K562 (cell line): Measurements from ENCODE around the gene A1BG. TPM values are rescaled to one million over a fixed set of nuclear protein-coding genes. Genes with fewer than 3 reads are reported as not detected.

ENCODE experiments used
- CAMTA2 ChIP-seq: fragments of 250-450 bp; sonication (Bioruptor Pico); conservative IDR thresholded peaks from 2 replicates; pipeline ENCODE4 v1.5.1; 2022
- CSDE1 ChIP-seq, 2 experiments: fragments of 450-650 bp; IDR thresholded peaks; 2 replicates each; pipeline ENCODE4 v1.6.1; 2016; ENCODE audit warnings: mild to moderate bottlenecking in 1 of 2
- E2F3 ChIP-seq: fragments of 250-450 bp; sonication (Bioruptor Pico); IDR thresholded peaks from 2 replicates; pipeline ENCODE4 v1.4.0; 2020; ENCODE audit warnings: mild to moderate bottlenecking
- ETV1 ChIP-seq: fragments of 450-650 bp; conservative IDR thresholded peaks from 2 replicates; pipeline ENCODE4 v1.6.1; 2016; ENCODE audit warnings: missing genetic modification characterization, control low read depth, low read depth, missing compliant biosample characterization
- HMG20A ChIP-seq: fragments of 450-650 bp; formaldehyde crosslinking; conservative IDR thresholded peaks from 2 replicates; pipeline ENCODE4 v1.4.0; 2020; ENCODE audit warnings: mild to moderate bottlenecking, mixed read lengths
- HNRNPL ChIP-seq: fragments of 200-400 bp; formaldehyde crosslinking; IDR thresholded peaks from 2 replicates; pipeline ENCODE4 v1.6.1; 2017; ENCODE audit warnings: low read depth, mild to moderate bottlenecking, low read length
- KAT7 ChIP-seq: sonication (generic); formaldehyde crosslinking; IDR thresholded peaks from 2 replicates; pipeline ENCODE4 v1.8.0; 2022; ENCODE audit warnings: missing genetic modification reagents, mild to moderate bottlenecking, borderline replicate concordance
- KDM4B ChIP-seq, 2 experiments: fragments of 450-650 bp in 1 of 2; sonication (generic) in 1 of 2; IDR thresholded peaks; 2 replicates each; pipeline ENCODE4 v1.6.1; 2016 to 2017; ENCODE audit warnings: borderline replicate concordance in 2 of 2, antibody characterized with exemption in 1 of 2, low read depth in 1 of 2, mild to moderate bottlenecking in 1 of 2
- KDM5B ChIP-seq: fragments of 200-600 bp; sonication (generic); IDR thresholded peaks from 2 replicates; pipeline ENCODE4 v1.6.1; 2012; ENCODE audit warnings: low read depth, mild to moderate bottlenecking, moderate library complexity, low read length, control low read depth, inconsistent platforms; ENCODE audit not compliant: insufficient replicate concordance
- MEF2A ChIP-seq: IDR thresholded peaks from 2 replicates; pipeline ENCODE4 v1.6.1; 2011; ENCODE audit warnings: low read depth, mild to moderate bottlenecking, low read length, moderate library complexity; ENCODE audit not compliant: control insufficient read depth
- MITF ChIP-seq: IDR thresholded peaks from 2 replicates; pipeline ENCODE4 v1.6.1; 2014; ENCODE audit warnings: antibody characterized with exemption
- NONO ChIP-seq, 2 experiments: fragments of 200-400 bp in 1 of 2; fragments of 450-650 bp in 1 of 2; formaldehyde crosslinking in 1 of 2; IDR thresholded peaks; 2 replicates each; pipeline ENCODE4 v1.6.1; 2017; ENCODE audit warnings: low read depth in 2 of 2, mild to moderate bottlenecking in 2 of 2, moderate library complexity in 2 of 2, low read length in 1 of 2
- PHF8 ChIP-seq: fragments of 200-600 bp; sonication (generic); IDR thresholded peaks from 2 replicates; pipeline ENCODE4 v1.6.1; 2012; ENCODE audit warnings: mixed run types, mild to moderate bottlenecking, inconsistent platforms, low read length, moderate library complexity, borderline replicate concordance
- RBFOX2 ChIP-seq: fragments of 200-400 bp; formaldehyde crosslinking; IDR thresholded peaks from 2 replicates; pipeline ENCODE4 v1.6.1; 2017; ENCODE audit warnings: low read depth, mild to moderate bottlenecking, low read length, moderate library complexity
- RBM34 ChIP-seq: fragments of 200-400 bp; formaldehyde crosslinking; IDR thresholded peaks from 2 replicates; pipeline ENCODE4 v1.6.1; 2018; ENCODE audit warnings: low read length, borderline replicate concordance; ENCODE audit not compliant: insufficient read depth
- SAFB2 ChIP-seq: fragments of 200-400 bp; formaldehyde crosslinking; IDR thresholded peaks from 2 replicates; pipeline ENCODE4 v1.6.1; 2018; ENCODE audit warnings: borderline replicate concordance, low read length, low read depth, moderate library complexity; ENCODE audit not compliant: severe bottlenecking
- SLC30A9 ChIP-seq: fragments of 250-450 bp; sonication (Bioruptor Pico); IDR thresholded peaks from 2 replicates; pipeline ENCODE4 v1.8.0; 2022; ENCODE audit warnings: mild to moderate bottlenecking, moderate library complexity
- SNIP1 ChIP-seq: fragments of 450-650 bp; IDR thresholded peaks from 2 replicates; pipeline ENCODE4 v1.7.1; 2017; ENCODE audit warnings: low read depth, mild to moderate bottlenecking
- SOX6 ChIP-seq: fragments of 450-650 bp; IDR thresholded peaks from 2 replicates; pipeline ENCODE4 v1.6.1; 2014; ENCODE audit warnings: mild to moderate bottlenecking
- TAF1 ChIP-seq: IDR thresholded peaks from 2 replicates; pipeline ENCODE4 v1.6.1; 2011; ENCODE audit warnings: mild to moderate bottlenecking, low read length, moderate library complexity; ENCODE audit not compliant: insufficient read depth, control insufficient read depth, severe bottlenecking; ENCODE audit errors: extremely low read depth
- YY1 ChIP-seq, 3 experiments: IDR thresholded peaks; 2 replicates each; pipeline ENCODE4 v1.6.1; 2011; ENCODE audit warnings: low read length in 2 of 3, mild to moderate bottlenecking in 2 of 3, moderate library complexity in 2 of 3, borderline replicate concordance in 1 of 3, control low read depth in 1 of 3, low read depth in 1 of 3; ENCODE audit not compliant: insufficient read depth in 3 of 3, insufficient replicate concordance in 2 of 3, control insufficient read depth in 1 of 3, insufficient read length in 1 of 3; ENCODE audit errors: extremely low read depth in 1 of 3
- ZBED1 ChIP-seq: IDR thresholded peaks from 2 replicates; pipeline ENCODE4 v1.6.1; 2014
- ZEB2 ChIP-seq: fragments of 450-650 bp; IDR thresholded peaks from 2 replicates; pipeline ENCODE4 v1.6.1; 2016
- ZNF134 ChIP-seq: fragments of 250-450 bp; sonication (Bioruptor Pico); conservative IDR thresholded peaks from 2 replicates; pipeline ENCODE4 v1.4.0; 2020
- polyA plus RNA-seq, 8 experiments: library from polyadenylated mRNA; depleted of rRNA in 4 of 8; stranded (reverse) in 5 of 8; unstranded in 3 of 8; fragments of >200 nt; fragmentation: Nextera tagmentation in 2 of 8; fragmentation: Illumina TruSeq in 1 of 8; extraction: Ambion mirVana in 2 of 8; extraction: Trizol in 1 of 8; gene quantifications; 2 replicates each; pipeline versions ENCODE4 v1.2.1 to v1.2.3, GENCODE V29; 2011 to 2014; ENCODE audit warnings: inconsistent platforms in 1 of 8, missing spikeins in 1 of 8
- total RNA-seq, 7 experiments: library from RNA; depleted of rRNA in 6 of 7; stranded (reverse); fragments of >200 nt in 6 of 7; fragmentation: Illumina TruSeq in 2 of 7; extraction: Trizol in 2 of 7; gene quantifications; 2 replicates each; pipeline versions ENCODE4 v1.2.1 to v1.2.3, GENCODE V29; 2011 to 2021; ENCODE audit warnings: low replicate concordance in 1 of 7
- TF ChIP-seq, protein P1 (sequence below): fragments of 250-450 bp; sonication (Bioruptor Pico); IDR thresholded peaks from 2 replicates; pipeline ENCODE4 v1.8.0; 2022; ENCODE audit warnings: inconsistent platforms, mild to moderate bottlenecking, moderate library complexity, borderline replicate concordance

The A1BG gene
- total and polyA plus RNA-seq, 9 of the 15 experiments (the other 6 are each of a cell fraction or from before 2014, with no cell fraction given), result 0.10 to 19.8 (median 2.6) TPM

DNA sequence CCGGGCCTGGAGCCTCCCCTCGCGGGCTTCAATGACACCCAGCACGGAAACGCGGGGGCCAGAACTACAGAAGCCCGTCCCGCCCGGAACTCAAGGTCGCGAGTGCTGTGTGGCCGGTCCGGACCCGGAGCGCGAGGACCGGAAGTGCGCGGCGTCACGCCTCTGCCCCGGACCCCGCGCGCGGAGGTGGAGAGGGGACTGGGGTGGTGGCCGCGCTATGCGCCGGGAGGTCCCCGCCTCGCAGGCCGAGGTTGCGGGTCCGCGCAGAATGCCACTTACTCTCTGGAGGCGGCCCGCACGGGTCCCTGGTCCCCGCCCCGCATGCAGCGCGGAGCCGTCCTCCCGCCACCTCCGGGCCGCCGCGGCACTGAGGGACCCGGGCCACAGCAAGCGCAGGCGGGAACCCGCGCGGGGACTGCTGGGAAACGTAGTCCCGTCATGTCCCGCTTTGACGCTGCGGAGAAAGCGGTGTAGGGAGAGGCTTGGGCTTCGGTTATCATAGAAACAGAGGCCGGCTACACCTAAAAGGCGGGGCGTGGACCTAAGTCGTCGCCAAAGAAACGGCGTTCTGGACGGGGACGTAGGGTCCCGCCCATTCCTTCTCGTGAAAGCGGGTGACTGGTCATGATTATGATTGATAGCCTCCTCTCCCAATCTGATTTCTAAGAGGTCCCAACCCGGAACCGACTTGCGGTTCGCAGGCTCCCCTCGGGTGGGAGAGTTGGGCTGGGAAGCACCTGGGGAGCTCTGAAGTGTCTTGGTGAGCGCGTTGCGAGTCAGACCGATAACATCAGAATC lies 27.6 kb upstream of the A1BG start, which contains the start of gene ZNF837 (continued):
- TF ChIP-seq SNIP1 (no peak), RBM34 (0 out of 2 replicates have a peak, but pooled peaks have one; percentile 91), E2F3 (peak; percentile 94), KAT7 (CRISPR knock-in tag) (0 out of 2 replicates have a peak, but pooled peaks have one; percentile 56), ZBED1 (0 out of 2 replicates have a peak, but pooled peaks have one; percentile 53), ZEB2 (peak; percentile 97), SOX6 (peak; percentile 51; the same call in 1 of the 2 replicates), YY1 (IDR thresholded peaks at IDR 0.05; ENCODE audit: borderline replicate concordance in 1 of 3, control insufficient read depth in 1 of 3, extremely low read depth in 1 of 3, insufficient read depth in 3 of 3, insufficient read length in 1 of 3, insufficient replicate concordance in 2 of 3, low read depth in 1 of 3, low read length in 2 of 3) (peak in 2 of 3 experiments; percentile 48 to 65), TAF1 (peak; percentile 93), MITF (peak; percentile 34; the same call in 1 of the 2 replicates), RBFOX2 (peak; percentile 94), HMG20A (CRISPR knock-in tag) (no peak), SLC30A9 (CRISPR knock-in tag) (no peak), ETV1 (tag) (peak; percentile 89), CAMTA2 (CRISPR knock-in tag) (no peak; the same call in 1 of the 2 replicates), NONO (IDR thresholded peaks at IDR 0.05; ENCODE audit: low read depth in 2 of 2, low read length in 1 of 2) (peak; percentile 92 to 93), HNRNPL (peak; percentile 59; the same call in 1 of the 2 replicates), ZNF134 (no peak), KDM4B (IDR thresholded peaks at IDR 0.05; ENCODE audit: borderline replicate concordance in 2 of 2, low read depth in 1 of 2) (peak in 1 of 2 experiments; percentile 96; a peak in 2 of 4 replicates), PHF8 (peak; percentile 90; the same call in 1 of the 2 replicates), SAFB2 (no peak), KDM5B (peak; percentile 64), MEF2A (no peak), CSDE1 (IDR thresholded peaks at IDR 0.05) (peak in 1 of 2 experiments; percentile 98; a peak in 2 of 4 replicates)
- TF ChIP-seq, protein P1, sequence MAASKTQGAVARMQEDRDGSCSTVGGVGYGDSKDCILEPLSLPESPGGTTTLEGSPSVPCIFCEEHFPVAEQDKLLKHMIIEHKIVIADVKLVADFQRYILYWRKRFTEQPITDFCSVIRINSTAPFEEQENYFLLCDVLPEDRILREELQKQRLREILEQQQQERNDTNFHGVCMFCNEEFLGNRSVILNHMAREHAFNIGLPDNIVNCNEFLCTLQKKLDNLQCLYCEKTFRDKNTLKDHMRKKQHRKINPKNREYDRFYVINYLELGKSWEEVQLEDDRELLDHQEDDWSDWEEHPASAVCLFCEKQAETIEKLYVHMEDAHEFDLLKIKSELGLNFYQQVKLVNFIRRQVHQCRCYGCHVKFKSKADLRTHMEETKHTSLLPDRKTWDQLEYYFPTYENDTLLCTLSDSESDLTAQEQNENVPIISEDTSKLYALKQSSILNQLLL (CRISPR knock-in tag), result no peak
